GM21447 (cell line): ENCODE measurements around the gene KRTAP10-7.
"Not testable (repeated sequence)": the region's sequence is repeated elsewhere in the genome, so short reads cannot be mapped to it uniquely, and the experiment has no call there.

ENCODE experiments used
- ATAC-seq: cut with Tn5 transposase; IDR thresholded peaks from one replicate; pipeline ENCODE4 v1.9.1; 2021; ENCODE audit not compliant: unreplicated experiment

KRTAP10-7 gene, protein sequence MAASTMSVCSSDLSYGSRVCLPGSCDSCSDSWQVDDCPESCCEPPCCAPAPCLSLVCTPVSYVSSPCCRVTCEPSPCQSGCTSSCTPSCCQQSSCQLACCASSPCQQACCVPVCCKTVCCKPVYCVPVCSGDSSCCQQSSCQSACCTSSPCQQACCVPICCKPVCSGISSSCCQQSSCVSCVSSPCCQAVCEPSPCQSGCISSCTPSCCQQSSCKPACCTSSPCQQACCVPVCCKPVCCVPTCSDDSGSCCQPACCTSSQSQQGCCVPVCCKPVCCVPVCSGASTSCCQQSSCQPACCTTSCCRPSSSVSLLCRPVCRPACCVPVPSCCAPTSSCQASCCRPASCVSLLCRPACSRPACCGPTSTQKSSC

DNA sequence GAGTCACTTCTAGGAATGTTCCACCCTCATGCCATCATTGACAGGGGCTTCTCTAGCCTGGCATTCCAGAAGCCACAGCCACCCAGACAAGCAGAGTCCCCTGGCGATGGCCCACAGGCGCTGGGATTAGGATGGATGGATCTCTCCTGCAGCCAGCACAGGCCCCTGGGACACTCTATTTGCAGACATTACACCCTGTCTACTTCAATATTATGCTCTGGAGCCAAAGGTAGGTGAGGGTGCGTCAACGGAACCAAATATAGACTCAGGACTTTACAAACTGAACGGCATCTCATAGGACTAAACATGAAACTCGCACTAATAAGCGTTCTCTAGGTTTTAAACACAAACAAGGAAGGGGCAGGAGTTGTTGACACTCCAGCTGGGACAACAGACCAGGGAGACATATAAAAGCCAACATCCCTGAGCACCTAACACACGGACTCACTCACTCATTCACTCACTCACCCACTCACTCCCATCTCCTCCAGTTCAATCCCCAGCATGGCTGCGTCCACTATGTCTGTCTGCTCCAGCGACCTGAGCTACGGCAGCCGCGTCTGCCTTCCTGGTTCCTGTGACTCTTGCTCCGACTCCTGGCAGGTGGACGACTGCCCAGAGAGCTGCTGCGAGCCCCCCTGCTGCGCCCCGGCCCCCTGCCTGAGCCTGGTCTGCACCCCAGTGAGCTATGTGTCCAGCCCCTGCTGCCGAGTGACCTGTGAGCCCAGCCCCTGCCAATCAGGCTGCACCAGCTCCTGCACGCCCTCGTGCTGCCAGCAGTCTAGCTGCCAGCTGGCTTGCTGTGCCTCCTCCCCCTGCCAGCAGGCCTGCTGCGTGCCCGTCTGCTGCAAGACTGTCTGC is at the start of gene KRTAP10-7:
Gene KRTAP10-7 (plus strand): TSS at position 480 of the 861 bp plus-strand sequence. CDS start 25 bp downstream, at position 505.
- ATAC-seq, result not testable (repeated sequence)

DNA sequence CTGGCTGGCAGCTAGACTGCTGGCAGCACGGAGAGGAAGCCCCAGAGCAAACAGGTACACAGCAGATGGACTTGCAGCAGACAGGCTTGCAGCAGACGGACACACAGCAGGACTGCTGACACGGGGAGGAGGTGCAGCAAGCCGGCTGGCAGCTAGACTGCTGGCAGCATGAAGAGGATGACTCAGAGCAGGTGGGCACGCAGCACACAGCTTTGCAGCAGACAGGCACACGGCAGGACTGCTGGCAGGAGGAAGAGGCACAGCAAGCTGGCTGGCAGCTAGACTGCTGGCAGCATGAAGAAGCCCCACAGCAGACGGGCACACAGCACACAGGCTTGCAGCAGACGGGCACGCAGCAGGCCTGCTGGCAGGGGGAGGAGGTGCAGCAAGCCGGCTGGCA is 49.6 kb upstream of the KRTAP10-7 start:
- no peak for ATAC-seq

DNA sequence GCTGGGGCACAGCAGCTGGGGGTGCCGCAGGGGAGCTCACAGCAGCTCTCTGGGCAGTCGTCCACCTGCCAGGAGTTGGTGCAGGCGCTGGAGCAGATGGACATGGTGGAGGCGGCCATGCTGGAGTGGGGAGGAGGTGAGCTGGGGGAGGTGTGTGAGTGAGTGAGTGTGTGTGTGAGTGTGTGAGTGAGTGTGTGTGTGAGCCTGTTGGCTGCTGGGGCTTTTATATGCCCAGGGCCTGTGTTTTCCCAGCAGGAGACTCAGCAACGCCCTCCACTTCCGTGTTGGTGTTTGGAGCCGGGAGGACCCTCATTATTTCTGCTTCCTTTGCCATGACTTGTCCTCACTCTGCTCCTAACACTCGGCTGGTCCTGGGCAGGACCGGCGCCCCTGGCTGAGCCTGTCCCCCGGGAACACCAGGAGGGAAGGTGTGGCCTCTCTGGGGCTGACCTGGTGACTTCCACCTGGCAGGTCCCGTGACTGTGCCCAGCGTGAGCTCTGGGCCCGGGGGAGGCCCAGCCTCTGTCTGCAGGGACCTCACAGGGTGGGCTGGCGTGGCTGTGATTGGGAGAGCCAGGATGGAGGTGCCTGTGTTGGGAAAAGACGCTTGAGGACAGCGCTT is 48.9 kb upstream of the KRTAP10-7 start, which contains the start of gene KRTAP10-2:
Gene KRTAP10-2 (minus strand): TSS at position 166 of the 622 bp plus-strand sequence. CDS start 47 bp downstream, at position 119.
- no peak for ATAC-seq

DNA sequence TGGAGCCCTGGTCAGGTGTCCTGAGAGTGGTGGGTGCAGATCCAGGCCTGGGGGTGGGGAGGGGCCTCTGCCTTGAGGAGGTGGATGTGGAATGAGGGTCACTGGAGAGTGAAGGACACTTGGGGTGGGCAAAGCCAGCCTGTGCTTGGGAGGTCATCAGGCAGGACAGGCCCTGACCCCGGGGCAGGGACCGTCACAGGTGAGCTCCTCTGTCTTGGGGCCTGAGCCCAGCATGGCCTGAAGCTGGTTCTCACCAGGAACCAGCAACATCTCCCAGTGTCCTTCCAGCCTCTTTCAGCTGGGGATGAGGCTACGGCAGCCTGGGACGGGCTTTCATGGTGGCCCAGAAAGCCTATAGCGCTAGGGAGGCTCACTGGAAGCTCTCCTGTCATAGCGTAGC is 48.3 kb upstream of the KRTAP10-7 start:
- ATAC-seq, result no peak

DNA sequence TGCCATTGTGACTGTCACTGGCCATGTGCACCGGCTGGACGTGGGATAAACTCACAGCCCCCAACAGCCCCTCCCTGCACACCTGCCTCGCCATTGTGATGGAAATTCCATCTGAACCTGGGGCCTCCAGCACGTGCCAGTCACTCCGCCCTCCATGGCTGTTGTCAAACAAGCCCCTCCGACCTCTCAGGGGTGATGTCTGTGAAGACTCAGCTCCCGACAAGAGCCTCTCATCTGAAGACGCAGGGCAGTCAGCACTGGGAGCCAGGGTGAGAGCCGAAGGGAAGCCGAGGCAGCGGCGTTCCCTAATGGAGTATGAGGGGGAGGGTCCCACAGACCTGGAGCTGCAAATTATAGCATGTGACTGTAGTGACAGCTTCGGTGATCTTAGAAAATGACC is 47.7 kb upstream of the KRTAP10-7 start:
- no peak for ATAC-seq

DNA sequence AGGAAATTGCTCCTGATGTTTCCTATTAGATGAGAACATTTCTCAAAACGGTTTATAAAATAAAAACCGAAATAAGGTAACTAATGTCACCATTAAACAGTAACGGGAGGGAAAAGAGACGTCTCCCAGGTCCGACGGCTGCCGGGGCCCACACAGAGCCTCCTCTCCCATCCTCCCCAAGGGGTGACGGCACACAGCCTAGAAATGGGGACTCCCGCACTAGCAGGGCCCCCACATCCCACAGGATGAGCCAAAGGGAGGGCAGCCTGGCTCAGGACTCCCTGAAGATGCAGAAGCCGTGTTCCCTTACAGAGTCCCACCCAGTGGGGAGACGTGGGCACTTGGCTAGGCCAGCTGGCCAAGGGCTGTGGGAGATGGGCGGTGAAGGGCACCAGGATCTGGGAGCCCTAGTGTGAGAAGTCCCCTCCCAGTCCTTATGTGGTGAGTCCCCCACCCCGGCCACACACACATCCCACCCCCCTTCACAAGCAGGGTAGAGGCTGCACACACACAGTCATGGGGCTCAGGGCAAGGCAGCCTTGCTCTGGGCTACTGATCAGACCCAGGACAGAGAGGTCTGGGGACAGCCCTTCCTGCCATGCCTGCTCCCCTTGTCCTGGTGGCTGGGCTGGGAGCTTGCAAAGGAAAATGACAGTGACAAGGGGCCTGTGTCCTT is 45.1 kb upstream of the KRTAP10-7 start:
- ATAC-seq, result no peak

DNA sequence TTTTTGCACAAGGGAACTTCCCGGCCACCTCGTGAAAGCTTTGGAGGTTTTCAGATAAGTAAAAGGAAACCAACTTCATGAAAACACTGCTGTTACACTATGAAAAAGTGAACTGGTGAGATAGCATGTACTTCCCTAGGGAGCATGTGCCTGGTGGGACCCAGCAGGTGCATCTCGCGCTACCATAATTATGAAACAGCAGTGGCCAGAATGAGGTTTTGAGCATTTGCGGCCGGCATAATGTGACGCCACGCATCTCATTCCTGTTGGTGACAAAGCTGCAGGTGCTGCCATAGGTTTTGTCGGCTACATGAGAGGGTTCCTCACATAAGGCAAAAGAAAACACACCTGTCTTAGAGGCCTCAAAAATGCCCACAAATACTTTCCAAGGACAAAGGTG is 43.5 kb upstream of the KRTAP10-7 start:
- no peak for ATAC-seq

DNA sequence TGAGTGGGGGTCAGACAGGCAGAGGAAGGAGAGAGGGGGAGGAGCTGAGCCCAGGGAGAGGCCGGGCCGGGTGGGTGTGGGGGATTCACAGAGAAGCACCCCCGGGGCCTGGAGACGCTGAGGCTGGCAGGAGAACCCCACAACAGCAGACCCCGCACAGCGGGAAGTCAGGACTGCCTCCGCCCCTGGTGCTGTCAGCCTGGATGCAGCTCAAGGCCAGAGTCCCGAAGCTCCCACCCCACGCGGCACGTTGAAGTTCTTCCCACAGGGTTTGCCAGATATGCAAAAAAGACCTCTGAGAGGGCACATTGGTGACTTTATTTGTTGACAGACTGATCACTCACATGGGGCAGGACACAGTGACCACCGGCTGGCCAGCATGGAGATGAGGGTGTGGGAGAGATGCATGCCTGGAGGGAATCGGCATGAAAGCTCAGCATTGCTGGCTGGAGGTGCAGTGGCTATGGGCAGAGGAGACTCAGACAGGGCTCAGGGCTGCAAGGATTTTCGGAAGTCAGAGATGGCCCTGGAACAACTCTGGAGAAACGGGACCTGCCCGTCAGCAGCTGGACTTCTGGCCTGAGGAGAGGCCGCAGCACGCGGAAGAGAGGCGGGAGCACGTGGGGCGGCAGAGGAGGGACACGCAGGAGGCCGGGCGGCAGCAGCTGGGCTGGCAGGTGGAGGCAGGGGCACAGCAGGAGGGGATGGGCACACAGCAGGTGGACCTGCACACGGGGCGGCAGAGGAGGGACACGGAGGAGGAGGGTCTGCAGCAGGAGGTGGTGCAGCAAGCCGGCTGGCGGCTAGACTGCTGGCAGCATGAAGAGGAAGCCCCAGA is 42.7 kb upstream of the KRTAP10-7 start:
- ATAC-seq, result no peak

DNA sequence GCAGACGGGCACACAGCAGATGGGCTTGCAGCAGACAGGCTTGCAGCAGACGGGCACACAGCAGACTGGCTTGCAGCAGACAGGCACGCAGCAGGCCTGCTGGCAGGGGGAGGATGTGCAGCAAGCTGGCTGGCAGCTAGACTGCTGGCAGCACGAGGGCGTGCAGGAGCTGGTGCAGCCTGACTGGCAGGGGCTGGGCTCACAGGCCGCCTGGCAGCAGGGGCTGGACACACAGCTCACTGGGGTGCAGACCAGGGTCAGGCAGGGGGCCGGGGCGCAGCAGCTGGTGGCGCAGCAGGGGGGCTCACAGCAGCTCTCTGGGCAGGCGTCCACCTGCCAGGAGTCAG is 42.1 kb upstream of the KRTAP10-7 start:
- ATAC-seq, result not testable (repeated sequence)

DNA sequence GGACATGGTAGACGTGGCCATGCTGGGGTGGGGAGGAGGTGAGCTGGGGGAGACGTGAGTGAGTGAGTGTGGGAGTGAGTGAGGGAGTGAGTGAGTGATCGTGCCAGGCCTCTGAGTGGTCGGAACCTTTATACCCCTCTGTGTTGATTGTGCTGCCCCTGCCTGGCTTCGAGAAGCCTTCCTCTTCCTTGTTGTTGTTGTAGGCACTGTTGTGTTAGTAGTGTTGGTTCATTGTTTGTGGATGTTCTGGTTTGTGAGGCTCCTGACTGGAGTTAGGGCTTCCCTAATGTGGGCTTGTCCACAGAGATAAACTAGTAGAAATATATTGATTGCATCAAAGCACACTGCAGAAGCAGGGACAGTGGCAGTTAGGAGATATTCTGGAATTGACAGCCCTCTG is 41.7 kb upstream of the KRTAP10-7 start, which contains the start of gene KRTAP10-3:
Gene KRTAP10-3 (minus strand): TSS at position 101 of the 400 bp plus-strand sequence. CDS start 80 bp downstream, at position 21.
- no peak for ATAC-seq

DNA sequence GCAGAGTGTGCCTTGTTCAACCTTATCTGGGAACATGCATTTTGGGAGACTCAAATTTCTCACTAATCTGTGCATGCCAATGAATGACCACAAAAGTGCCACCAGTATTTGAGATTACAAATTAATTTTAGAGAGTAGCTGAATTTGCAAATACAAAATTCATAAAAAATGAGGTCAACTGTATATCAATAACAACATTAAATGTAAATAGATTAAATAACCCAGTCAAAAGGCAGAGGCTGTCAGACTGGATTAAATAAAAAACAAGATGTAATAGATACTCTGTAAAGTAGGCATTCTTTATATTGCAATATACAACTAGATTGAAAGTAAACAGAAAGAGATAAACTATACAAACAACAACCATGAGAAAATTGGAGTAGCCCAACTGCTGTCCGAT is 36.3 kb upstream of the KRTAP10-7 start:
- no peak for ATAC-seq

DNA sequence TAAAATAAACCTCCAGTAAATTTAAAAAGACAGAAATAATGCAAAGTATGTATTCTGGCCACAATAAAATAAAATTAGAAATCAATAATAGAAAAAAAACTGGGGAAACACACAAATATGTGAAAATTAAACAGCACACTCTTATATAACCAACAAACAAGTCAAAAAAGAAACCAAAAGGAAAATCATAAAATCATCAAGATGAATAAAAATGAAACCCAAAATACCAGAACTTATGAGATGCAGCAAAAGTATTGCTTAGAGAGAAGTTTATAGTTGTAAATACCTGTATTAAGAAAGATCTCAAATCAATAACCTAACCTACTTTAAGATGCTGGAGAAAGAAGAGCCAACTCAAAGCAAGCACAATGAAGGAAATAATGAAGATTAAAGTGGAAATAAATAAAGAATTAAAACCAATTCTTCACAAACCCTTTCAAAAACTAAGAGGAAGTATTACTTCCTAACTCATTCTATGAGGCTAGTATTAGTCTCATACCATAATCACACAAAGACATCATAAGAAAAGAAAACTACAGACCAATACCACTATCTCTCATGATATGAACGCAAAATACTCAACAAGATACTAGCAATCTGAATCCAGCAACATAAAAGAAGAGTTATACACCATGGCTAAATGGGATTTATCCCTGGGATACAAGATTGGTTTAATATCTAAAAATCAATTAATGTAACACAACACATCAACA is 35.4 kb upstream of the KRTAP10-7 start:
- ATAC-seq, result no peak

DNA sequence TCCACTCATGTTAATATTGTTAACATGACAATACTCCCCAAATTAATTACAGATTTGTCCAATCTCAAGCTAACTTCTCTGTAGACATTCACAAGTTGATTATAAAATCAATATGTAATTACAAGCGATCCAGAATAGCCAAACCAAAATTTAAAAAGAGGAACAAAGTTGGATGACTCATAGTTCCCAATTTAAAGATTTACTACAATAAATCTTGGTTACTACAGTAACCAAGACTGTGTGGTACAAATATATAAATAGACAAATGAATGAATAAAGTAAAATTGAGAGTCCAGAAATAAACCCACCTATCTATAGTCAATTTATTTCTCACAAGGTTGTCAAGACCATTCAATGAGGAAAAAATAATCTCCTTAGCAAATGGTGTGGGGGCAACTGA is 34.0 kb upstream of the KRTAP10-7 start:
- ATAC-seq, result no peak

DNA sequence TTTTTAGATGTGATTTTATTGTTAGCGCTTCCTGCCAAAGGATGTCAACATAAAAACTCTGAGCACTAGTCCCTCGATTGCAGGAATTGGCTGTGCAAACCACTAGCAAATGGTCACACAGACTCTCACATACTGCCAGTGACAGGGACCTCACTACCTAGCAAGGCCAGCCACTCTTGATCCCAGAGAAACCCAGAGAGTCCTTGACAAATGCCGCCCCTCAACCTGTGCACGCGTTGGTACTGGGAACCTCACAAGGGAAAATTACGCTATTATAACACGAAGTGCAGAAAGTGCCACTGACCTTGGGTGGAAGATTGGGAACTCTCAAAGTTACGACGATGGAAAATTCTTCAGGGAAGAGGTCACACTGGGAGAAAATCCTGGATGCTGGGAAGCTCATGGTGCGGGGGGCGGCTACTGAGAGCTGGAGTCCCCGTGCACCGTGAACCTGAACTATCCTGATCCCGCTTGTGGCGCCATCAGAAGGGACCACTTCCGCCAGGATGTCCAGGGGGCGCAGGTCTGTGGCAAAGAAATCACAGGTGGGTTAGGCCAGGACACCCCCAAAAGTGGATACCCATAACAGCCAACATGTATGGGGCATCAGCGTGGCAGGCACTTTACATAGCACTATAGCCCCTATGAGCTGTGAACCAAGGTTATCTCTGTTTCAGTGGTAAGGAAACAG is 32.8 kb upstream of the KRTAP10-7 start:
- no peak for ATAC-seq

DNA sequence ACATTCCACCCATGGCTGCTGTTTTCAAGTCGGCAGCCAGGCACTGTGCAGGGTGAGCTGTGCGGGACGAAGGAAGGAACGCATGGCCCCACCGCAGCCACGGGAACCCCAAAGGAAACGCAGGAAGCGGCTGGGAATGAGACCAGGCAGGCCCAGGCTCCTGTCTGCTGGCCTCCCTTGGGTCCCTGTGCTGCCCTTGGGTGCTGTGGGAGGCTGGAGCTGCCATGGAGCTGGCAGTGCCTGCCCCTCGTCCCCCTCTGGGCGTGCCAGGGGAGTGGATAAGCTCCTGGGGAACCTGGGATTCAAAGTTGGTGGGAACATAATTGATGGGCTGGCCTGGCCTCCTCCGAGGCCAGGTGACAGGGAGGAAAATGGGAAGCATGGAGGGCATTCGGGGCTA is 32.1 kb upstream of the KRTAP10-7 start:
- no peak for ATAC-seq

DNA sequence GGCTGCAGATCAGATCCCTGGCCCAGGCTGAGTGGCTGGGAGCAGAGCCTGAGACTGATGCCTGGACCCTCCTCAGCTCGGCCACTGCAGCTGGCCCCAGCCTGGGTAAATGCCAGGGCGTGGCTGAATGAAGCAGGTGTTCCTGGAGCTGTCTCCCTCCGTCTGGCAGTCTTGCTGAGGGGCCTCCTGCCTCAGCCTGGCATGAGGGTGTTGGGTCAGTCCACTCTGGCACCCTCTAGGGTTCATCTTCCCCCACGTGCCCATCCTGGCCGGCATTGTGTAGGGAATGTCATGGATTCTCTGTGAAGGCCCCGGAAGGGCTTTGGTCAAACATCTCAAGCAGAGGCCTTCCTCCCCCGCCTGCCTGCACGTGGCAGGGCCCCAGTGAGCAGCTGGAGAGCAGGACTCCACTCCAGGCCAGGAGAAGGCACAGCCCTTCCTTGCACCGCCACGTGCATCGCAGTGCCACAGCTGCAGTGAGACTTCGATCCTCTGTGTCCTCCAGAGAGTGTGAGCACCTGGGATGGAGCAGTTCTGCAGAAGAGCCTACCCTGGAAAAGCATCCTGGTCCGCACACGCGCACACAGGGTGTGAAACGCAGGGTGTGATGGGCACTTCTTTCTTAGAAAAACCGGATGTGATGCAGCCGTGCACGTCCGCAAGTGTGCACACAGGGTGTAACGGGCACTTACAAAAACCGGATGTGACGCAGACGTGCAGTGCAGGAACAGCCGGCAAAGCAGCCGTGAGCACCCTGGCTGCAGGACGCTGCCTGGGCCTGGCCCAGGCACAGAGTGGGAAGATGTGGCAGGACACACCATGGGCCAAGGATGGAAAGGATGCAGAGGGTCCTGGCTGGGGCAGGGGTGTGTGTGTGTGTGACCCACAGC is 31.5 kb upstream of the KRTAP10-7 start:
- no peak for ATAC-seq

DNA sequence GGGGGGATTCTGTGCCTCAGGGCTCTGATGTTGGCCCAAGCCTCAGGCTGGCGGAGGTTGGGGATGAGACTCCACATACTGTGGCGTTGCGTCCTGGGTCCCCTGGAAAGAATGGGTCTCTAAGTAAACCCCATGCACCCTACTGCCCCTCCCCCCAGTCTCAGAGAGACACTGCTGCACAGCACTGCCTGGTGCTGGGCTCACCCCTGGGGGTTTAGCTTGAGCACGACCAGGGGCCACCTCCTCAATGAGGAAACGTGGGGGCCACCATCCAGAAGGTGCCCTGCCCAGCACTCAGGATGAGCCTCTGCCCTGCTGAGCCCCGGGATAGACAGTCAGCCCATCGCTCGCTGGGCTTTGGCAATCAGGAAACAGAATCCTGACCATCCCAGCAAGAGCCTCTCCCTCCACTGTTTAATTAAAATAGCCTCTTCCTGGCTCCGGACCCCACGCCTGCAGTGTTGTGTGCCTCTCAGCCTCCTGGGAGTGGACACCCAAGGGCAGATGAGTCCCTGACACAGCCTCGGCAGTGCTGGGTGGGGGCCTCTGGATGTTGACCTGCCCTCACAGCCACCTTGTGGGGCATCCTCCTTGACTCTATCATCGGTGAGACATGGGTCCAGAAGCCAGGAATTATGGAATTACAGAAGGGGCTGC is 30.4 kb upstream of the KRTAP10-7 start:
- no peak for ATAC-seq
